Fibroblast of lung (primary cell): ENCODE measurements around the gene ADAMTS17.

ENCODE experiments used
- EZH2 ChIP-seq: IDR thresholded peaks from 2 replicates; pipeline ENCODE4 v1.5.1; 2012; ENCODE audit warnings: low read length, control low read depth, mild to moderate bottlenecking; ENCODE audit errors: missing control alignments
- TF ChIP-seq, protein P1 (sequence below), 2 donors: IDR thresholded peaks in 1 of 2; conservative IDR thresholded peaks in 1 of 2; 1 replicate in 1 of 2; 2 replicates in 1 of 2; pipeline ENCODE4 v1.5.1; 2011 to 2012; ENCODE audit warnings: low read length in 2 of 2, control low read depth in 1 of 2, inconsistent platforms in 1 of 2, low read depth in 1 of 2, mild to moderate bottlenecking in 1 of 2

DNA sequence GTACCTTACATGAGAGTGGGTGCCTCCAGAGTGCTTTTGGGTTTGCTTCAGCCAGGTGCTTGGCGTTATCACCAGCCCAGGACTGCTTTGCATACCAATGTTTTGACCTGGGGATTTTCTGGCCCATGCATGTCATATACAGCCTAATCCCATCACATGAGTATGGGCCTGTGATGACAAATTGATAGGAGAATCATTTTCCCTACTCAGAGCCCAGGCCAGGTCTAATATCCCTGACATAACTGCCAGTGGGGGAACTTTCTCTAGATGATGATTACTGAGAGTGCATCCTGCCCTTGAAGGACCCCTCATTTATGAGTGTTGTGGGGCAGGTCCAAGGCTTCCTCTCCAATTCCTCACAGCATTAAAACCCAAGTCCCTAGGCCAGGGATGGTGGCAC, 411.1 kb downstream of the ADAMTS17 start:
- TF ChIP-seq, protein P1, sequence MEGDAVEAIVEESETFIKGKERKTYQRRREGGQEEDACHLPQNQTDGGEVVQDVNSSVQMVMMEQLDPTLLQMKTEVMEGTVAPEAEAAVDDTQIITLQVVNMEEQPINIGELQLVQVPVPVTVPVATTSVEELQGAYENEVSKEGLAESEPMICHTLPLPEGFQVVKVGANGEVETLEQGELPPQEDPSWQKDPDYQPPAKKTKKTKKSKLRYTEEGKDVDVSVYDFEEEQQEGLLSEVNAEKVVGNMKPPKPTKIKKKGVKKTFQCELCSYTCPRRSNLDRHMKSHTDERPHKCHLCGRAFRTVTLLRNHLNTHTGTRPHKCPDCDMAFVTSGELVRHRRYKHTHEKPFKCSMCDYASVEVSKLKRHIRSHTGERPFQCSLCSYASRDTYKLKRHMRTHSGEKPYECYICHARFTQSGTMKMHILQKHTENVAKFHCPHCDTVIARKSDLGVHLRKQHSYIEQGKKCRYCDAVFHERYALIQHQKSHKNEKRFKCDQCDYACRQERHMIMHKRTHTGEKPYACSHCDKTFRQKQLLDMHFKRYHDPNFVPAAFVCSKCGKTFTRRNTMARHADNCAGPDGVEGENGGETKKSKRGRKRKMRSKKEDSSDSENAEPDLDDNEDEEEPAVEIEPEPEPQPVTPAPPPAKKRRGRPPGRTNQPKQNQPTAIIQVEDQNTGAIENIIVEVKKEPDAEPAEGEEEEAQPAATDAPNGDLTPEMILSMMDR (conservative IDR thresholded peaks at IDR 0.05 in 1 of 2, IDR thresholded peaks at IDR 0.05 in 1 of 2; ENCODE audit: low read depth in 1 of 2, low read length in 2 of 2) = no peak
- TF ChIP-seq EZH2 = no peak
